ENCODE measurements around the gene STAM2. TPM values are rescaled to one million over a fixed set of nuclear protein-coding genes. Genes with fewer than 3 reads are reported as not detected.
"Not testable (repeated sequence)": the region's sequence is repeated elsewhere in the genome, so short reads cannot be mapped to it uniquely, and the experiment has no call there.

STAM2 gene
- total RNA-seq, result 10 to 100 TPM; 14.4 to 24.3 TPM

DNA sequence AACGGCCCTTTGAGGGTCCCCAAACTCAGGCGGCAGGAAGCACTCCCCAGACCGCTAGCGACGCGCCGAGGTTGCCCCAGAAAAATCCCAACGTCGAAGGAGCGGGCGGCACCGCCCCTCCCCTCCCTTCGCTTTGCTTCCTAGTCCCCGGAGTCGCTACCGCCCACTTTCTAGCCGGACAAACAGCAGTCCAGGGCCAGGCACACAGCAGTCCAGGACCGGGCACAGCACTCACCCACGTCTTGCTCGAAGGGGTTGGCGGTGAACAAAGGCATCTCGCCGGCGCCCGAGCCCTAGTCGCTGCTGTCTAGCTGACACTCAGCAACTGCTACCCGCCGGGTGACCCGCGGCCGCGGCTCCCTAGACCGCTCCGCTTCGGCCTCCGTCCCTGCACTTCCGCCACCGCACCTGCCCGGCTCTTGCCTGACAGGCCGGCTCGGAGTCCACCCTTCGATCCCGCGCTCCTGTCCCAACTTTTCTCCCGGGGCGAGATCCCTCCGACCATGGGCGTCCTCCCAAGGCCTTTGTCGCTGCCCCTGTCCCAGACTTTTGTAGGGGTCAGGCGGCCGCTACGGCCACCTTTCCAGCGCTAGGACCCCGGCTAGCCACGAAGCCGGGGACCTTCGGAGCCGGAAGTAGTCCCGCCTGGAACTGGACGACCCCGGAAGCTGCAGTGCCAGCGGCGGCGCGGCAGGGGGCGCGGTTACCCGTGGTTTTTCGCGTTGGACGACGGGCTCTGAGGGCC lies at the start of gene STAM2:
TSS of gene STAM2 (minus strand) at position 396 of the 745 bp plus-strand sequence. CDS start at position 275, 121 bp downstream.
- H3K9me3 Mint-ChIP-seq, result no peaks in the 10 kb centered on the region
- H3K27me3 Mint-ChIP-seq, result peaks cover under 1 to 9% of the 10 kb centered on the region in 2 donors
- H3K36me3 Mint-ChIP-seq, result no peaks in the 10 kb centered on the region
- peaks cover 23 to 38% of the 10 kb centered on the region in 2 donors for H3K4me1 Mint-ChIP-seq (ENCODE audit: low read depth in 2 of 2)
- DNase-seq (ENCODE audit: low spot score) (peak; percentile 93), ATAC-seq (peak; percentile 93)
- H3K4me3 Mint-ChIP-seq, result peak within 1 kb of the TSS; percentile 94
- peak within 1 kb of the TSS; percentile 100 for H3K27ac Mint-ChIP-seq

DNA sequence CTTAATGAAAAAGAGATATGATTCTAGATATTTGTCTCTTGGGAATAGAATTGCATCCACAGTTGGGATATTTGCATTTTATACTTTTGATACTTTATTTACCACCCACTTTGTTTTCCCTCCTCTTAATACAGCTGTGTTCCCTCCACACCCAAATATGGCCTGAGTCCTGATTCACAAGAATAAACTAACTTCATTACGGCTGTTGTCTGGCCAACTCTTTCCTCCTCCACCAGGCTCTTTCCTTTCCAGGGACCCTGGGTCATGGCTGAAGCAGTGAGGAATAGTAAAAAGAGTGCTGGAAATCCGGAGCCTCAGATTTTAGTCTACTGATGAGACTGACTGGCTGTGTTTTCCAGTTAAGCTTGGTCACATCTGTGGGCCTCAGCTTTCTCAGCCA lies 48.4 kb upstream of the STAM2 start:
- DNase-seq (ENCODE audit: low spot score) (no peak), ATAC-seq (no peak)
- no peak overlapping the region for H3K4me3 Mint-ChIP-seq
- H3K4me1 Mint-ChIP-seq (ENCODE audit: low read depth in 2 of 2), result no peaks in the 10 kb centered on the region
- peaks cover 26 to 29% of the 10 kb centered on the region in 2 donors for H3K27me3 Mint-ChIP-seq
- no peaks in the 10 kb centered on the region for H3K9me3 Mint-ChIP-seq
- no peak overlapping the region for H3K27ac Mint-ChIP-seq
- no peaks in the 10 kb centered on the region for H3K36me3 Mint-ChIP-seq

DNA sequence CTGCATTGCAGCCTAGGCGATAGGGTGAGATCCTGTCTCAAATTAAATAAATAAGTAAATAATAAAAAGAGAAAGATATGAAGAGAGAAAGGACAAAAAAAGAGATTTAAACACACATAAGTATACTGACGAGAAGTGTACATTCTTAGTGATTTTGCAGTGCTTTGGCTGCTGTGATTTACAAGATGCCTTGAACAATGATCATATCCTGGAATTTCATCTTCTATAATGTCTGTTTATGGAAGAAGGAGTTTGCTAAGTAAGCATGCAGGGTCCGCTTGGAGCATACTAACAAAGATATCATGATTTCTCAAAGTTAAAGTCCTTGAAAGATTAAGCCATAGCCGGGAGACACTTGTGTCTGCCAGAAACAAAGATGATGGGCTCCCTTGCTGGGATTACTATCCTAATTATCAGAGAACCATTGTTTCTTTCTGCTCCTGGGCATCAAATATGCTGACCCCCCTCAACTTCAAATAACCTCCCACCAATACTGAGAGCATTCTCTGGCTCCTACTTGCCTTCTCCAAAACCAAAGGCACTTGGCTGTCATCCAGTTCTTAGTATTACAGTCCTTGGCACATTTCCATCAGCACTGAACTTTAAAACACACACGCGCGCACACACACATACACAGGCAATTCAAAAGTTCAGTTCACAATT lies 47.5 kb upstream of the STAM2 start:
- DNase-seq (ENCODE audit: low spot score), result no peak
- H3K27ac Mint-ChIP-seq, result no peak overlapping the region
- H3K4me3 Mint-ChIP-seq, result no peak overlapping the region
- no peaks in the 10 kb centered on the region for H3K36me3 Mint-ChIP-seq
- peaks cover 26 to 33% of the 10 kb centered on the region in 2 donors for H3K27me3 Mint-ChIP-seq
- H3K4me1 Mint-ChIP-seq (ENCODE audit: low read depth in 2 of 2), result no peaks in the 10 kb centered on the region
- no peak for ATAC-seq
- no peaks in the 10 kb centered on the region for H3K9me3 Mint-ChIP-seq

DNA sequence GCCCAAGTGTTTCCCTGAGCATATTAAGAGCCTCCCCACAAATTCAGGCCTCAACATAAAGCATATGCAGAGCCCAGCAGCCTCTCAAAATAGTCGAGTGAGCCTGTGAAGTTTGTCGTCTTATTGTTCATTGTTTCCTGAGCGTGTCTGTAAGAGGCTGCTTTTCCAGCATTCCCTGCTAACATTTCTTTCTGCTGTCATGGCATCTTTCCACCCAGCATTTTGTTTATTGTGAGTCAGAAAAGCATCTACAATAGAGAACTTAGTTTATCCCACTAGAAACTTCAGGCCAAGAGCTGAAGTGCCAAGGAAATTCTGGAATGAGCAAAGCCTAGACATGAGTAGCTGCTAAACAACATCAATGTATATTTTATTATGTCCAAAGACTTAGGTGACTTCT lies 46.3 kb upstream of the STAM2 start:
- H3K36me3 Mint-ChIP-seq, result no peaks in the 10 kb centered on the region
- no peak for ATAC-seq
- H3K27me3 Mint-ChIP-seq, result peaks cover 23 to 38% of the 10 kb centered on the region in 2 donors
- H3K27ac Mint-ChIP-seq, result no peak overlapping the region
- H3K4me3 Mint-ChIP-seq, result no peak overlapping the region
- H3K4me1 Mint-ChIP-seq (ENCODE audit: low read depth in 2 of 2), result no peaks in the 10 kb centered on the region
- no peaks in the 10 kb centered on the region for H3K9me3 Mint-ChIP-seq
- DNase-seq (ENCODE audit: low spot score), result no peak

DNA sequence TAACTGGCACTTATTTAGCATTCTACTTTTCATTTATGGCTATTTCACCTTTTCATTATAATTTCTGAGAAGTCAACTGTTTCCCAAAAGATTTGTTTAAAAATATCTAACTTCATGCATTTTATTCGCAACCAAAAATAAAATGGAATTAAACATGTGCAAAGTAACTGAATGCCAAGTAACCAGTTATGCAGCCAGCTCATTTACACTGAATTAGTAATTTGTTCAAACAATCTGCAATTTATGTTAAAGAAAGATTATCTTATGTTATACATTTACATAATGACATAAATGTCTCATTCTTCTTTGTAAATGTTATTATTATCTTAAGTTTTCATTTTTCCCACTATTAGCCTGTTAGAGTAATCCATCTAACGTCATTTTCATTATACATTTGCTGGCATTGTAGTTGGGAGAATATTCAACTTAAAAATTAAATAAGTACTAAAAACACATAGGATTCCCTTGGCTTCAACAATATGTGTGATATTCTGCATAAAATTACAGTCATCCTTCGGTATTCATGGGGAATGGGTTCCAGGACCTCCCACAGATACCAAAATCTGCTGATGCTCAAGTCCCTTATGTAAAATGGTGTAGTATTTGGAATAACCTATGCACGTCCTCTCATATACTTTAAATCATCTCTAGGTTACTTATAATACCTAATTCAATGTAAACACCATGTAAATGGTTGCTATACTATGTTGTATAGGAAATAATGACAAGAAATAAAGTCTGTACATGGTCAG lies 43.7 kb upstream of the STAM2 start:
- no peaks in the 10 kb centered on the region for H3K36me3 Mint-ChIP-seq
- H3K9me3 Mint-ChIP-seq, result no peaks in the 10 kb centered on the region

DNA sequence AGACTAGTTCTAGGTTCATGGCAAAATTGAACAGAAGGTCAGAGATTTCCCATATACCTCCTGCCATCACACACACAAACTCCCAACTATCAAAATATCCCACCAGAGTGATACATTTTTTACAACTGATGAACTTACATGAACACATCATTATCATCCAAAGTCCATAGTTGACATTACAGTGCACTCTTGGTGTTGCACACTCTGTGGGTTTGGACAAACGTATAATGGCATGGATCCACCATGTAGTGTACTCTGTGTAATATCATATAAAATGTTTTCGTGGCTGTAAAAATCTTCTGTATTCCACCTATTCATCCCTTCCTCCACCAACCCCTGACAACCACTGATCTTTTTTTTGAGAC lies 25.9 kb upstream of the STAM2 start:
- DNase-seq (ENCODE audit: low spot score) (no peak), ATAC-seq (no peak)
- peaks cover 0 to 3% of the 10 kb centered on the region in 2 donors for H3K4me1 Mint-ChIP-seq (ENCODE audit: low read depth in 2 of 2)
- no peak overlapping the region for H3K4me3 Mint-ChIP-seq
- no peaks in the 10 kb centered on the region for H3K36me3 Mint-ChIP-seq
- H3K27me3 Mint-ChIP-seq, result peaks cover 24 to 54% of the 10 kb centered on the region in 2 donors
- H3K27ac Mint-ChIP-seq, result no peak overlapping the region
- H3K9me3 Mint-ChIP-seq, result no peaks in the 10 kb centered on the region

More for the DNA sequence above, 43.7 kb upstream of the STAM2 start:
- Mint-ChIP-seq H3K4me3 (no peak overlapping the region), H3K27ac (no peak overlapping the region), H3K27me3 (peaks cover 15 to 32% of the 10 kb centered on the region in 2 donors), H3K4me1 (ENCODE audit: low read depth in 2 of 2) (no peaks in the 10 kb centered on the region)
- DNase-seq (ENCODE audit: low spot score) (no peak), ATAC-seq (no peak)

DNA sequence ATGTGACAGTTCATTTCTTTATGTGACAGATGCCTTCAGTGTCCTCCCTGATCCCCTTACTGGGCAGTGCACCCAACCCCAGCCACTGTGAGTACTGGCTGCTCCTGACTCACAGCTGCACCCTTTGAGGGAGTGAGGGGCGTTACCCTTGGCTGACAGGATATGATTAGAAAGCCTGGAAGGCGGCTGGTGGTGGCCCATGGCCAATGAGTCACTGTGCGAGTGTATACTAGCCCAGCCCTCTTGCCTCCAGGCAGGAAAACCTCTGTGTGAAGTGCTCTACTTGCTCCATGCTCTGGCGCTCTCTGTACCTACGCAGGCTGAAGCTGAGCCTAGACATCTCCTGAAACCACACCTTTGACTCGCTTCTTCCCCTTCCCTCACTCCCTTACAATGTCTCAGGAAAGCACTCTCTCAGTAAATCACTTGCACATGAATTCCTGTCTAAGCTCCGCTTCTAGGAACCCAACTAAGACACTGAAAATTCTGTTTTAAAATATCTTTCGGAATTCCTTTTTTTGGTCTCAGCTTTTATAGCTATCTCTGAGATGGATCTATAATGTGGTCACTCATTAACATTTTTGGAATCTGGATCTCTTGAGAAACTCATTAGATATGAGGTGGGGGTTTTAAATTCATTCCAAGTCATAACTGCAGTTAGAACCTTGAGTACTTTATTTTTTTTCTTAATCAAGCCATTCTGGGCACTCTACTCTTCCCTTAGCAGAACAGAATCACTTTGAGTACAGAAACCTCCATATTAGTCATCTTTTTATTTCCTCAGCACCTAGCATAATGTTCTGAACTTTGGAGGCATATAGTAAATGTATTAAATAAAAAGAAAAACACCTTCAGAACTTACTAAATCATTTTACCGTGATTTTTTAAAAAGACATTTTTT lies 25.3 kb upstream of the STAM2 start:
- Mint-ChIP-seq H3K27ac (no peak overlapping the region), H3K27me3 (peaks cover 24 to 55% of the 10 kb centered on the region in 2 donors), H3K4me1 (ENCODE audit: low read depth in 2 of 2) (peaks cover 0 to 3% of the 10 kb centered on the region in 2 donors), H3K4me3 (no peak overlapping the region), H3K9me3 (no peaks in the 10 kb centered on the region), H3K36me3 (no peaks in the 10 kb centered on the region)
- DNase-seq (ENCODE audit: low spot score) (no peak), ATAC-seq (peak; percentile 69 to 71)

DNA sequence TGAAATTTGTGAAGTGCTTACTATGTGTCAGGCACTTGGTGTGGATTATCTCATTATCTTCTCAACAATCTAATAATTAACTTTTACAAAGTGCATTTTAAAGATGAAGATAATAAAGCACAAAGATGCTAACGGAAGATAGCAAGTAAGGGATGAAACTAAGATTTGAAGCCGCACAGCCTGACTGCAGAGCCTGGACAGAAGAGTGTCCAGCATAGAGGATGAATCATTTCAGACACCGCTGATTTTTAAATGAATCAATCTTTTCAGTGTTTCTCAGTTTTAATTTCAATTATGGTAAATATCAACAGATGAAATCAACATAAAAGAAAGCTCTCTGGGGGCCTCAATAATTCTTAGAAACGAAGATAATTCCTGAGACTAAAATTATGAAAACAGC lies 24.5 kb upstream of the STAM2 start:
- Mint-ChIP-seq H3K36me3 (no peaks in the 10 kb centered on the region), H3K9me3 (no peaks in the 10 kb centered on the region), H3K4me1 (ENCODE audit: low read depth in 2 of 2) (peaks cover 0 to 3% of the 10 kb centered on the region in 2 donors), H3K4me3 (no peak overlapping the region), H3K27me3 (peaks cover 27 to 59% of the 10 kb centered on the region in 2 donors), H3K27ac (no peak overlapping the region)
- DNase-seq (ENCODE audit: low spot score) (no peak), ATAC-seq (no peak)

DNA sequence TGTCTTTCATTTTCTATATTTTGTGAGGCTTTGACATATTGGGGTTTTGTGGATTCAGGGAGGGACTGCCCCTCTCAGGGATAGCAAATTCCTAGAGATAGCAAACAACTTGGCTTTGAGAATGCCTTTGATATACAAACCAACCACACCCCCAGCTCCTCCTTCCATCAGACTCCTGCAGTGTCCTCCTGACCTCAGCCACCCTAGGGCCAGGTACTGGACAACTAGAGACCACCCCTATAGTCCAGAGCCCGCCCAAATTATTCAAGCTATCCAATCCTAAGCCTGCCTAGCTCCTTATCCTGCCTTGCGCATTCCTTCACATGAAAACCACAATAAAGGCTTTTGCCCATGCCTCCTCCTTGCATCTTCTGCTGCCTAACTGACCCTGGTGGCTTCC lies 22.9 kb upstream of the STAM2 start:
- Mint-ChIP-seq H3K36me3 (peaks cover 4% of the 10 kb centered on the region), H3K4me3 (no peak overlapping the region), H3K27me3 (peaks cover 29 to 65% of the 10 kb centered on the region in 2 donors), H3K9me3 (no peaks in the 10 kb centered on the region), H3K4me1 (ENCODE audit: low read depth in 2 of 2) (no peaks in the 10 kb centered on the region), H3K27ac (no peak overlapping the region)
- no peak for ATAC-seq
- no peak for DNase-seq (ENCODE audit: low spot score)

DNA sequence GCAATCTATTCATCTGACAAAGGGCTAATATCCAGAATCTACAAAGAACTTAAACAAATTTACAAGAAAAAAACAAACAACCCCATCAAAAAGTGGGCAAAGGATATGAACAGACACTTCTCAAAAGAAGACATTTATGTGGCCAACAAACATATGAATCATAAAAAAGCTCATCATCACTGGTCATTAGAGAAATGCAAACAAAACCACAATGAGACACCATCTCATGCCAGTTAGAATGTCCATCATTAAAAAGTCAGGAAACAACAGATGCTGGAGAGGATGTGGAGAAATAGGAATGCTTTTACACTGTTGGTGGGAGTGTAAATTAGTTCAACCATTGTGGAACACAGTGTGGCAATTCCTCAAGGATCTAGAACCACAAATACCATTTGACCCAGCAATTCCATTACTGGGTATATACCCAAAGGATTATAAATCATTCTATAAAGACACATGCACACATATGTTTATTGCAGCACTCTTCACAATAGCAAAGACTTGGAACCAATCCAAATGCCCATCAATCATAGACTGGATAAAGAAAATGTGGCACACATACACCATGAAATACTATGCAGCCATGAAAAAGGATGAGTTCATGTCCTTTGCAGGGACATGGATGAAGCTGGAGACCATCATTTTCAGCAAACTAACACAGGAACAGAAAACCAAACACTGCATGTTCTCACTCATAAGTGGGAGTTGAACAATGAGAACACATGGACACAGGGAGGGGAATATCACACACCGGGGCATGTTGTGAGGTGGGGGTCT lies 22.1 kb upstream of the STAM2 start:
- H3K9me3 Mint-ChIP-seq; H3K36me3 Mint-ChIP-seq; H3K4me3 Mint-ChIP-seq; ATAC-seq; DNase-seq (ENCODE audit: low spot score); H3K4me1 Mint-ChIP-seq (ENCODE audit: low read depth in 2 of 2); H3K27ac Mint-ChIP-seq: not testable (repeated sequence)
- peaks cover 35 to 68% of the 10 kb centered on the region in 2 donors for H3K27me3 Mint-ChIP-seq

DNA sequence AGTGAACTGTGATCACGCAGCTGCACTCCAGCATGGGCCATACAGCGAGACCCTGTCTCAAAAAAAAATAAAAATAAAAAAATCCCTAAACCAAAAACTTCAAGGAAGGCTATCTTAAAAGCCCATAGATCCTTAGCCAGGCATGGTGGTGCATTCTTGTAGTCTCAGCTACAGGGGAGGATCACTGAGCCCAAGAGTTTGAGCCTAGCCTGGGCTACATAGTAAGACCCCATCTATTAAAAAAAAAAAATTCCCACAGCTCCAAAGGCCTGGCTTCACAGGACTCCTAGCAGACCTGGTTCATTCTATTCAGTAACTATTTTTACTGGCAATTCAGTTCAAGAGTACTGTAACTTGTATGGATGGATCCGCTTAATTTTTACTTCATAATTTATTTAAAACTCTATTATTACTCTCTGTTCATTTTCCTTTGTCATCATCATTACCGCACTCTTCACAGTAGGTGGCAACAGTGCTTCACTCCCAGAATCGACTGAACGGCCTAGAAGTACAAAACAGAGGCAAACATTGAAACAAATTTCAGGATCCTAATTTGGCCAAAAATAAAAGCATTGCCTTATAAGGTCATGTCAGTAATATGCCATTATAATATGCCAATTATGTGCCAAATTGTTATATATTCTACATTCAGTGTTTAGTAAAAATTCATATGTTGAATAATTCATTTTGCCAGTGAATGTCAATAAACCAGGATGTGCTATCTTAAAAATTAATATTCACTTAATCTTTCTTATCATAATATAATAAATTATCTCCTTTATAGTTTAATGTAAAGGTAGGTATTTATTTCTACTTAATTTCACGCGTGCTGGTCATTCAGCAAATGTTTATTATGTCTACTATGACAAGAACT lies 14.3 kb upstream of the STAM2 start:
- Mint-ChIP-seq H3K4me3 (no peak overlapping the region), H3K9me3 (no peaks in the 10 kb centered on the region), H3K4me1 (ENCODE audit: low read depth in 2 of 2) (no peaks in the 10 kb centered on the region), H3K27ac (no peak overlapping the region), H3K36me3 (peaks cover 4% of the 10 kb centered on the region), H3K27me3 (peaks cover 20 to 40% of the 10 kb centered on the region in 2 donors)
- ATAC-seq (no peak), DNase-seq (ENCODE audit: low spot score) (no peak)

DNA sequence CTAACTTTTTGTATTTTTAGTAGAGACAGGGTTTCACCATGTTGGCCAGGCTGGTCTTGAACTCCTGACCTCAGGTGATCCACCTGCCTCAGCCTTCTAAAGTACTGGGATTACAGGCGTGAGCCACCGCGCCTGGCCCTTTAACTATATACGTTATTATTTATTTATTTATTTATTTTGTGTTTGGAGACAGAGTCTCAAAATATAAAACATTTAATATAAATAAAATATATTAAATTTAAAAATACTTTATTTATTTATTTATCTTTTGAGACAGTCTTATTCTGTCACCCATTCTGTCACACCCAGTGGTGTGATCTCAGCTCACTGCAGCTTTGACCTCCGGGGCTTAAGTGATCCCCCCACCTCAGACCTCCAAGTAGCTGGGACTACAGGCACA lies 11.2 kb upstream of the STAM2 start:
- H3K27ac Mint-ChIP-seq, H3K36me3 Mint-ChIP-seq, ATAC-seq: not testable (repeated sequence)

More for the DNA sequence above, 11.2 kb upstream of the STAM2 start:
- H3K27me3 Mint-ChIP-seq, result peaks cover 23 to 35% of the 10 kb centered on the region in 2 donors
- H3K4me3 Mint-ChIP-seq; H3K9me3 Mint-ChIP-seq; DNase-seq (ENCODE audit: low spot score); H3K4me1 Mint-ChIP-seq (ENCODE audit: low read depth in 2 of 2): not testable (repeated sequence)
